HFF-Myc (cell line): ENCODE results near the gene MYO3A.

Experiments
- DNase-seq: peaks from one replicate; pipeline ENCODE4 v3.0.0-alpha.2; 2011; ENCODE audit warnings: low read depth; ENCODE audit errors: extremely low read depth
- H3K4me3 ChIP-seq: replicated peaks from 2 replicates; pipeline ENCODE4 v1.5.1; 2011; ENCODE audit warnings: low read depth, mild to moderate bottlenecking, control low read depth, low read length
- CTCF ChIP-seq: IDR thresholded peaks from 2 replicates; pipeline ENCODE4 v1.5.1; 2012; ENCODE audit warnings: mild to moderate bottlenecking, low read depth, low read length, control low read depth; ENCODE audit errors: missing control alignments

Gene MYO3A

GRCh38 chr10:26029858-26030257 is 95.8 kb downstream of the MYO3A start:
- no peak overlapping the region for H3K4me3 ChIP-seq
- DNase-seq, result no peak
- no peak for TF ChIP-seq CTCF

- TF ChIP-seq CTCF, result no peak
- H3K4me3 ChIP-seq, result no peak overlapping the region
Observed at GRCh38 chr10:26031300-26031699, 97.3 kb downstream of the MYO3A start.

GRCh38 chr10:26043469-26043868 is 109.4 kb downstream of the MYO3A start:
- no peak for TF ChIP-seq CTCF
- H3K4me3 ChIP-seq, result no peak overlapping the region
- DNase-seq, result no peak

More at GRCh38 chr10:26031300-26031699, 97.3 kb downstream of the MYO3A start:
- DNase-seq, result no peak

- no peak overlapping the region for H3K4me3 ChIP-seq
- no peak for DNase-seq
- TF ChIP-seq CTCF, result no peak
Observed at GRCh38 chr10:26044141-26044749, 110.2 kb downstream of the MYO3A start.

- no peak for TF ChIP-seq CTCF
- H3K4me3 ChIP-seq, result no peak overlapping the region
- no peak for DNase-seq
Observed at GRCh38 chr10:26046073-26046700, 112.2 kb downstream of the MYO3A start.

- H3K4me3 ChIP-seq, result no peak overlapping the region
- no peak for TF ChIP-seq CTCF
- DNase-seq, result no peak
Observed at GRCh38 chr10:26048756-26049155, 114.7 kb downstream of the MYO3A start.
